GM23248 (cell line): Measurements from ENCODE around the gene LYPLAL1. TPM values are rescaled to one million over a fixed set of nuclear protein-coding genes. Genes with fewer than 3 reads are reported as not detected.

Experiments used
- DNase-seq: peaks from one replicate; pipeline ENCODE4 v3.0.0-alpha.2; 2015
- H2AFZ ChIP-seq: fragments of 200-600 bp; sonication (generic); 2 replicates; pipeline ENCODE4 v1.6.1; 2016; ENCODE audit warnings: antibody characterized with exemption
- H3F3A ChIP-seq: fragments of 200-600 bp; sonication (generic); 2 replicates; pipeline ENCODE4 v1.6.1; 2016; ENCODE audit warnings: mild to moderate bottlenecking, antibody characterized with exemption, mixed run types; ENCODE audit not compliant: insufficient read depth
- H3K27ac ChIP-seq: fragments of 200-600 bp; sonication (generic); 2 replicates; pipeline ENCODE4 v1.5.1; 2016; ENCODE audit warnings: mild to moderate bottlenecking
- H3K27me3 ChIP-seq: fragments of 200-600 bp; sonication (generic); replicated peaks from 2 replicates; pipeline ENCODE4 v1.6.1; 2016; ENCODE audit warnings: mild to moderate bottlenecking; ENCODE audit not compliant: insufficient read depth
- H3K36me3 ChIP-seq: fragments of 200-600 bp; sonication (generic); 2 replicates; pipeline ENCODE4 v1.6.1; 2016; ENCODE audit warnings: low read depth, mild to moderate bottlenecking
- H3K4me1 ChIP-seq: fragments of 200-600 bp; sonication (generic); 2 replicates; pipeline ENCODE4 v1.6.1; 2016; ENCODE audit warnings: mild to moderate bottlenecking; ENCODE audit not compliant: insufficient read depth
- H3K4me2 ChIP-seq: fragments of 200-600 bp; sonication (generic); one replicate; pipeline ENCODE4 v1.6.1; 2016; ENCODE audit warnings: mild to moderate bottlenecking; ENCODE audit not compliant: unreplicated experiment
- H3K4me3 ChIP-seq: fragments of 200-600 bp; sonication (generic); 2 replicates; pipeline ENCODE4 v1.5.1; 2016; ENCODE audit warnings: mild to moderate bottlenecking
- H3K79me2 ChIP-seq: fragments of 200-600 bp; sonication (generic); 2 replicates; pipeline ENCODE4 v1.6.1; 2016; ENCODE audit warnings: mild to moderate bottlenecking; ENCODE audit not compliant: insufficient read depth
- H3K9ac ChIP-seq: fragments of 200-600 bp; sonication (generic); 2 replicates; pipeline ENCODE4 v1.6.1; 2016; ENCODE audit warnings: mild to moderate bottlenecking
- H3K9me2 ChIP-seq: fragments of 200-600 bp; sonication (generic); 2 replicates; pipeline ENCODE4 v1.6.1; 2016; ENCODE audit warnings: mixed run types, mild to moderate bottlenecking, moderate library complexity; ENCODE audit not compliant: insufficient read depth
- H3K9me3 ChIP-seq: fragments of 200-600 bp; sonication (generic); one replicate; pipeline ENCODE4 v1.6.1; 2017; ENCODE audit warnings: low read depth
- H4K20me1 ChIP-seq: fragments of 200-600 bp; sonication (generic); 2 replicates; pipeline ENCODE4 v1.6.0; 2016; ENCODE audit not compliant: insufficient read depth
- EZH2 ChIP-seq: fragments of 200-600 bp; sonication (generic); IDR thresholded peaks from 2 replicates; pipeline ENCODE4 v1.6.1; 2018; ENCODE audit warnings: antibody characterized with exemption, mild to moderate bottlenecking; ENCODE audit not compliant: insufficient read depth, poor library complexity, severe bottlenecking
- EZH2phosphoT487 ChIP-seq: fragments of 200-600 bp; sonication (generic); IDR thresholded peaks from 2 replicates; pipeline ENCODE4 v1.6.1; 2018; ENCODE audit warnings: antibody characterized with exemption, moderate library complexity, mild to moderate bottlenecking, low read depth; ENCODE audit not compliant: insufficient read depth
- WGBS, 2 experiments: methylation state at CpG; one replicate each; pipeline ENCODE4 v1.1.6; 2015 to 2017; ENCODE audit warnings: low lambda C conversion rate in 2 of 2, low coverage in 1 of 2; ENCODE audit errors: missing lambda C conversion rate in 2 of 2; 5-methylcytosine and 5-hydroxymethylcytosine counted together
- in situ Hi-C: fragments of 300-500 bp; cut with MboI; formaldehyde crosslinking; loops from 2 replicates; pipeline ENCODE4 v1.15.0; 2020
- polyA plus RNA-seq: library from polyadenylated mRNA; unstranded; fragments of >200 nt; fragmentation: Nextera tagmentation; extraction: Ambion mirVana; gene quantifications from 2 replicates; pipeline ENCODE4 v1.2.1, GENCODE V29; 2016
- total RNA-seq: library from RNA; depleted of rRNA; stranded (reverse); fragments of >200 nt; shearing (Covaris generic); gene quantifications from 2 replicates; pipeline ENCODE4 v1.2.3, GENCODE V29; 2014

Gene LYPLAL1
- total and polyA plus RNA-seq, 2 experiments from 2014 or later, result 9.1 to 33.7 TPM

- H3K4me1 ChIP-seq, result no peaks in the 10 kb centered on the region
- H3K36me3 ChIP-seq, result no peaks in the 10 kb centered on the region
- WGBS, 2 experiments, result 25 to 29% methylated on average over 2 of the region's 2 CpGs
- H3K9me2 ChIP-seq, result no peaks in the 10 kb centered on the region
- no peak overlapping the region for H3K4me2 ChIP-seq
- H3K9ac ChIP-seq, result no peak overlapping the region
- no peaks in the 10 kb centered on the region for H3K79me2 ChIP-seq
- H4K20me1 ChIP-seq, result no peaks in the 10 kb centered on the region
- H3K4me3 ChIP-seq, result no peak overlapping the region
- DNase-seq, result no peak
- no peak overlapping the region for H3K27ac ChIP-seq
- H2AFZ ChIP-seq, result no peak overlapping the region
- H3K9me3 ChIP-seq, result no peaks in the 10 kb centered on the region
- H3K27me3 ChIP-seq, result no peaks in the 10 kb centered on the region
- TF ChIP-seq EZH2phosphoT487 (no peak), EZH2 (no peak)
- in situ Hi-C loops, result no loop called here
- H3F3A ChIP-seq, result no peaks in the 10 kb centered on the region
Observed at GRCh38 chr1:219226196-219226595, 52.5 kb downstream of the LYPLAL1 start.

- Histone ChIP-seq H3K27ac (no peak overlapping the region), H3K79me2 (no peaks in the 10 kb centered on the region), H3F3A (no peaks in the 10 kb centered on the region), H3K4me3 (no peak overlapping the region), H3K4me2 (no peak overlapping the region), H3K36me3 (no peaks in the 10 kb centered on the region), H2AFZ (no peak overlapping the region), H3K9me2 (no peaks in the 10 kb centered on the region), H3K4me1 (no peaks in the 10 kb centered on the region), H3K9ac (no peak overlapping the region), H4K20me1 (no peaks in the 10 kb centered on the region), H3K27me3 (no peaks in the 10 kb centered on the region), H3K9me3 (no peaks in the 10 kb centered on the region)
- TF ChIP-seq EZH2, result no peak
- TF ChIP-seq EZH2phosphoT487, result no peak
- in situ Hi-C loops, result no loop called here
- DNase-seq, result no peak
- 56 to 62% methylated on average over 4 of the region's 4 CpGs for WGBS, 2 experiments
Observed at GRCh38 chr1:219227360-219228057, 53.8 kb downstream of the LYPLAL1 start.

GRCh38 chr1:219228058-219228419 is 54.4 kb downstream of the LYPLAL1 start:
- no peaks in the 10 kb centered on the region for H3K79me2 ChIP-seq
- H3K9ac ChIP-seq, result no peak overlapping the region
- no peaks in the 10 kb centered on the region for H3F3A ChIP-seq
- H3K4me3 ChIP-seq, result no peak overlapping the region
- no peaks in the 10 kb centered on the region for H3K9me3 ChIP-seq
- DNase-seq, result no peak
- no peak overlapping the region for H3K27ac ChIP-seq
- no peaks in the 10 kb centered on the region for H3K36me3 ChIP-seq
- TF ChIP-seq EZH2 (no peak), EZH2phosphoT487 (no peak)
- H3K4me1 ChIP-seq, result no peaks in the 10 kb centered on the region
- in situ Hi-C loops, result no loop called here
- H4K20me1 ChIP-seq, result no peaks in the 10 kb centered on the region
- no peak overlapping the region for H3K4me2 ChIP-seq
- H2AFZ ChIP-seq, result no peak overlapping the region
- H3K27me3 ChIP-seq, result no peaks in the 10 kb centered on the region
- H3K9me2 ChIP-seq, result no peaks in the 10 kb centered on the region
- 96 to 99% methylated on average over 5 of the region's 5 CpGs for WGBS, 2 experiments

GRCh38 chr1:219232890-219233289 is 59.2 kb downstream of the LYPLAL1 start:
- Histone ChIP-seq H3K4me1 (no peaks in the 10 kb centered on the region), H2AFZ (no peak overlapping the region), H4K20me1 (no peaks in the 10 kb centered on the region), H3K27ac (no peak overlapping the region), H3K79me2 (no peaks in the 10 kb centered on the region), H3F3A (no peaks in the 10 kb centered on the region), H3K4me3 (no peak overlapping the region), H3K36me3 (no peaks in the 10 kb centered on the region), H3K9ac (no peak overlapping the region), H3K4me2 (no peak overlapping the region), H3K27me3 (no peaks in the 10 kb centered on the region), H3K9me3 (no peaks in the 10 kb centered on the region), H3K9me2 (no peaks in the 10 kb centered on the region)
- in situ Hi-C loops, result no loop called here
- WGBS, 2 experiments, result 93 to 94% methylated on average over 2 of the region's 2 CpGs
- DNase-seq, result no peak
- no peak for TF ChIP-seq EZH2phosphoT487
- no peak for TF ChIP-seq EZH2
